HEK293T (cell line): ENCODE data around the gene BTN2A1.

Experiments used
- BHLHE40 ChIP-seq: fragments of 450-650 bp; IDR thresholded peaks from 2 replicates; pipeline ENCODE4 v1.6.1; 2016; ENCODE audit warnings: mild to moderate bottlenecking, moderate library complexity, borderline replicate concordance
- PKNOX1 ChIP-seq: fragments of 450-650 bp; IDR thresholded peaks from 2 replicates; pipeline ENCODE4 v1.6.1; 2016

- TF ChIP-seq BHLHE40 (no peak), PKNOX1 (no peak)
These were observed 15.0 kb downstream of the BTN2A1 start for GRCh38 chr6:26472549-26473290.
